ENCODE measurements around the gene DCHS1. TPM values are rescaled to one million over a fixed set of nuclear protein-coding genes. Genes with fewer than 3 reads are reported as not detected.

The DCHS1 gene
- total and polyA plus RNA-seq, 10 donors: 1.9 to 58.8 (median 36.3) TPM

- DNase-seq: no peak
- Histone ChIP-seq H3K27ac (peak overlapping the region in 6 of 8 donors; percentile 2 to 49 (median 22)), H3K4me1 (peaks cover 5 to 10% (median 7%) of the 10 kb centered on the region in 6 donors), H3K27me3 (replicated peaks in 1 of 7) (no peaks in the 10 kb centered on the region), H3K36me3 (no peaks in the 10 kb centered on the region), H3K4me3 (no peak overlapping the region), H3K9me3 (no peaks in the 10 kb centered on the region)
- TF ChIP-seq POLR2AphosphoS5 (IDR thresholded peaks at IDR 0.05): no peak
- TF ChIP-seq CTCF (IDR thresholded peaks at IDR 0.05 in 8 of 11, conservative IDR thresholded peaks at IDR 0.05 in 3 of 11): no peak
- TF ChIP-seq POLR2A (IDR thresholded peaks at IDR 0.05): no peak
- intact Hi-C loops (cut with DNase I; ENCODE audit: low total_unique reads): no loop called here
- 0 to 66% (median 0%) methylated on average over 1 of the region's 1 CpG for WGBS, 5 donors
Observed at GRCh38 chr11:6664551-6664950, 8.9 kb upstream of the DCHS1 start.

GRCh38 chr11:6663794-6664469 lies 8.3 kb upstream of the DCHS1 start:
- no peaks in the 10 kb centered on the region for H3K27me3 ChIP-seq (replicated peaks in 1 of 7)
- H3K36me3 ChIP-seq: no peaks in the 10 kb centered on the region
- H3K4me3 ChIP-seq: no peak overlapping the region
- WGBS, 5 donors: 58 to 83% (median 63%) methylated on average over 3 of the region's 3 CpGs
- H3K4me1 ChIP-seq: peaks cover 5 to 10% (median 7%) of the 10 kb centered on the region in 6 donors
- no peak for DNase-seq
- intact Hi-C loops (cut with DNase I; ENCODE audit: low total_unique reads): no loop called here
- no peak for TF ChIP-seq CTCF (IDR thresholded peaks at IDR 0.05 in 8 of 11, conservative IDR thresholded peaks at IDR 0.05 in 3 of 11)
- TF ChIP-seq POLR2AphosphoS5 (IDR thresholded peaks at IDR 0.05): no peak
- TF ChIP-seq POLR2A (IDR thresholded peaks at IDR 0.05): no peak
- peak overlapping the region in 6 of 8 donors; percentile 2 to 49 (median 22) for H3K27ac ChIP-seq
- no peaks in the 10 kb centered on the region for H3K9me3 ChIP-seq

GRCh38 chr11:6660712-6661111 lies 5.1 kb upstream of the DCHS1 start:
- WGBS, 5 donors: 77 to 88% (median 82%) methylated on average over 3 of the region's 3 CpGs
- H3K4me1 ChIP-seq: peaks cover 0 to 10% (median 4%) of the 10 kb centered on the region in 6 donors
- no peaks in the 10 kb centered on the region for H3K36me3 ChIP-seq
- intact Hi-C loops (cut with DNase I; ENCODE audit: low total_unique reads): no loop called here
- no peak overlapping the region for H3K4me3 ChIP-seq
- peaks cover 0 to 14% (median 0%) of the 10 kb centered on the region in 7 donors for H3K27me3 ChIP-seq (replicated peaks in 1 of 7)
- DNase-seq: no peak
- no peaks in the 10 kb centered on the region for H3K9me3 ChIP-seq
- no peak overlapping the region for H3K27ac ChIP-seq
- TF ChIP-seq CTCF (IDR thresholded peaks at IDR 0.05 in 8 of 11, conservative IDR thresholded peaks at IDR 0.05 in 3 of 11) (no peak), POLR2AphosphoS5 (IDR thresholded peaks at IDR 0.05) (no peak), POLR2A (IDR thresholded peaks at IDR 0.05) (no peak)

GRCh38 chr11:6658647-6659046 lies 3.0 kb upstream of the DCHS1 start:
- H3K36me3 ChIP-seq: no peaks in the 10 kb centered on the region
- TF ChIP-seq POLR2AphosphoS5 (IDR thresholded peaks at IDR 0.05) (no peak), POLR2A (IDR thresholded peaks at IDR 0.05) (no peak), CTCF (IDR thresholded peaks at IDR 0.05 in 8 of 11, conservative IDR thresholded peaks at IDR 0.05 in 3 of 11) (no peak)
- peaks cover 0 to 24% (median 0%) of the 10 kb centered on the region in 7 donors for H3K27me3 ChIP-seq (replicated peaks in 1 of 7)
- H3K4me3 ChIP-seq: no peak overlapping the region
- H3K27ac ChIP-seq: no peak overlapping the region
- peaks cover 0 to 26% (median 16%) of the 10 kb centered on the region in 6 donors for H3K4me1 ChIP-seq
- no peak for DNase-seq
- H3K9me3 ChIP-seq: no peaks in the 10 kb centered on the region
- intact Hi-C loops (cut with DNase I; ENCODE audit: low total_unique reads): no loop called here

All from spleen (tissue), 11 donors.